ENCODE data around the gene CAPN12.
A peak's percentile ranks its signal among the peaks of the same experiment; 100 is the strongest.

Gene CAPN12

DNA sequence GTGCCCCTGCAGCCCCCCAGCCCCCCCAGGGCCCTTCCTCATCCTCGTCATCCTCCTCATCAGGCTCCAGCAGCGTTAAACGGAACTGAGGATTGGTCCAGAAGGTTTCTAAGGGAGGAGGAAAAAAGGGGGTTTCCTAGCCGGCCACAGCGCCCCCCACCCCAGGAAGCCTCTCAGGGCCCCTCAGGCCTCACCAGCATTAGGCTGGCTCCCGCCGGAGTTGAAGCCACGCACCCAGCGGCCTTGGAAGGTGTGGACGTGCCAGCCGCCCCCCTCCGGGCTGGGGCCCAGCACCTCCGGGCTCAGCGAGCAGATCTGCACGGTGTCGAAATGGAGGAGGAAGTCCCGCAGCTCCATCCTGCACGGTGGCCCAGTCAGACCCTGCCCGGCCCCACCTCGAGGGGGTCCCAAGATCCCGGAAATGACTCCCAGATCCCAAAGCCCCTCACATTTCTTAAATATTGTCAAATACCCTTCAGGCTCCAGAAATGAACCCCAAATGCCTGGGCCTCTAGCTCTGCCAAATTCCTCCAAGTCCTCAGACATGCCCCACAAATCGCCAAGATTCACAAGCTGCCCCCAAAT lies 6.9 kb downstream of the CAPN12 start:
- no peak for DNase-seq

DNA sequence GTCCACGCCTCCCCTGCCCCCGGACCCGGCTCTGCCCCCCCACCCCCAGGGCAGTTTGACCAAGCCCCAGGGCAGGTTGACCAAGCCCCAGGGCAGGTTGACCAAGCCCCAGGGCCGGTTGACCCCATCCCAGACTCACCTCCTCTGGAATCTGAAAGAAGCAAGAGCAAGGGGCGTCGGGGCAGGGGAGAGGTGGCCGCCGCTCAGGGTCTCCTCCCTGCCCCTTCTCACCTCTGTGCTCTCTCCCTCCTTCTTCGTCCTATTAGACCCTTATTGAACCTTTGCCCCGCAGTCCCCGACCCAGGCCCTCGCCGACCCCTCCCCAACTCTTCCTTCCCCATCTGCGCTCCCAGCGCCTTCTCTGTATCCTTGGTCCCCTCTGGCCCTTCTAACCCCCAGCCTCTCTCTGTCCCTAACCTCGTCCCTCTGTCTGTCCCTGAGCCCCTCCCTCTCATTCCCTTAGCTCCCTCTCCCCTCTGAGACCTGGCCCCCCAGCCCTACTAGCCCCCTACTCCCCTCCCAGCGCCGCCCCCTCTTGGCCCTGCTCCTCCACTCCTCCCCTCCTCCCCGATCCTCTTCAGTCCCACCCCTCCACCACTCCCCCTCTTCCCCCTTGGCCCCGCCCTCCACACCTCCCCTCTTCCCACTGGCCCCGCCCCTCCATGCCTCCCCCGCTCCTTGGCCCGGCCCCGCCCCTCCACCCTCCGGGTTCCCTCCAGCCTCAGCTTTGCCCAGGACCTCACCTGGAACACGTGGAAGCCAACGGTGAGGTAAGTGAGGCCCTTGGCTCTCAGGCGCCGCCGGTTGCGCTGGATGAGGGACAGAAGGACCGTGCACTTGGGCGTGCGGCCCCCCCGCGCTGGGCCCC lies 7.6 kb downstream of the CAPN12 start:
- DNase-seq, result peak; percentile 40

DNA sequence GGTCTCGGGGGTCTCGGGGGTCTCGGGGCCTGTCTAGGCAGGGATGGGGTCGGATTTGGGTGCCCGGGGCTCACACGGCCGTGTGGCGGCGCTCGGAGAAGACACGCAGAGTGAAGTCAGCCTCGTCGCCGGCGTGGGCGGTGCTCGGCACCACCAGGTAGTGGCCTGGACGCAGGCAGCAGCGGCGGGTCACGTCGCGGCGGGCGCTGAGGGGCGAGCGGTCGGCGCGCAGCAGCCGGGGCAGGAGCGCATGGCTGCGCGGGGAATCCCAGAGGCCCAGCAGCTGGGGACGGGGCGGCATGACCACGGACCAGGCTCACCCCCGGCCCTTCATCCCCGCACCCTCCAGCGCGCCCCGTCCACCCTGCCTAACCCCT lies 8.2 kb downstream of the CAPN12 start:
- DNase-seq, result no peak

DNA sequence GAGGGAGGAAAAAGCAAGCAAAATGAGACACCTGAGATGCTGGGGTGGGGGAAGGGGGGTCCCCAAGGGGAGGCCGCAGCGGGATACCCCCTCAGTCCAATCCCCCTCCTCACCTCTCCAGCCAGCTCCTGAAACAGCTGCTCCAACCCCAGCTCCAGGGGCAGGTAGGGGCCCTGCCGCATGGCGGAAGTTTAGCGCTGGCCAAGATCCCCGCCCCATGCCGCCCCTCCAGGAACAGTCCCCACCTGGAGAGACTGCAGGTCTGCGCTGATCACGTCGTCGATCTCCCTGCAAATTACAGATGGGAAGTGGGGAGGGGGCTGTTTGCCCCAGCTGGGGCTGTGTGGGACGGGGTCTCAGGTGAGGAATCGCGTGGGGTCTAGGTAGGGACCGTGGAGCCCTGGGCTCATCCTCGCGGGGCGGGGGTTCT lies 9.0 kb downstream of the CAPN12 start:
- DNase-seq, result no peak

DNA sequence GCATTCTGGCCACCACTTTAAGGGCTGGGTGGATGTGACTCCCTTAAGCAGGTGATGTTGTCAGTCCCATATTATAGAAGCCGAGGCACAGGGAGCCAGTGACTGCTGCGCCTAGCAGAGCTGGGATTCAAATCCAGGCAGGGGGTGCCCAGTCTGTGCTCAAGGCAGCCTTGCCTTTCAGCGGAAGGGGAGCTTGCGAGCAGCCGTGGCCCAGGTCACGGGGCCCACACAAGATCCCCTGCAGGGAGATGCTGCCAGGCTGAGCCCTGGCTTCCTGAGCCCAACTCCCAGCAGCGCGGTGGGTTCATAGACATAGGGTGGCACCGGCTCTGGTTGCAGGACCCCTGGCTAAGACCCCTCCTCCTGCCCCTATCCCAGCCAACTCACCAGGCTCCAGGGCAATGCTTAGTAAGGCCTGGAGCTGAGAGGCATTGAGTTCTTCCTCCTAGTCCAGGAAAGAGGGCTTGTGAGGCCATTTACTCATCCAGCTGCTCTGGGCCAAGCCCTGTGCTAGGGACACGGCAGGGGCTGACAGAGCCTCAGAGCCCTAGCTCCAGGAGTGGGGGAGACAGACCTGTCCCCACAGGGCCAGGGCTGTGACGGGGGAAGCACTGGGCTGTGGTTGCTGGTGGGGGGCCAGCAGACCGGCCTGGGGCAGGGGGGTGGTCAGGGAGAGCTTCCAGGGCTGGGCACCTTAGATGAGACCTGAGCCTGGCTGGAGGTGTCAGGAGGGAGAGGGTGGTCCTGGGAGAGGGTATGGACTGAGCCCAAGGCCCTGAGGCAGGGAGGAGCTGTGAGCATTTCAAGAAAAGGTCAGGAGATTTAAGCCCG lies 9.6 kb downstream of the CAPN12 start:
- DNase-seq, result no peak

DNA sequence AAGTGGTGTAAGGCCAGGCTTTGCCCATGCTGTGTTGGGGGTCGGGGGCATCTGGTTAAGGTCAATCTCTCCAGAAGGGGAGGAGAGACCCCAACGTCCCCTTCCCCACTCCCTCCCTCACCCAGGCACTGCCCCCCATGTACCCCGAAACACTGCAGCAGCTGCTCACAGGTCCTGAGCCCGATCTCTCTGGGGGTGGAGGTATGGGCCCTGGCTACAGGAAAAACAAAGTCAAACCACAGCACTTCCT lies 10.2 kb downstream of the CAPN12 start:
- no peak for DNase-seq

DNA sequence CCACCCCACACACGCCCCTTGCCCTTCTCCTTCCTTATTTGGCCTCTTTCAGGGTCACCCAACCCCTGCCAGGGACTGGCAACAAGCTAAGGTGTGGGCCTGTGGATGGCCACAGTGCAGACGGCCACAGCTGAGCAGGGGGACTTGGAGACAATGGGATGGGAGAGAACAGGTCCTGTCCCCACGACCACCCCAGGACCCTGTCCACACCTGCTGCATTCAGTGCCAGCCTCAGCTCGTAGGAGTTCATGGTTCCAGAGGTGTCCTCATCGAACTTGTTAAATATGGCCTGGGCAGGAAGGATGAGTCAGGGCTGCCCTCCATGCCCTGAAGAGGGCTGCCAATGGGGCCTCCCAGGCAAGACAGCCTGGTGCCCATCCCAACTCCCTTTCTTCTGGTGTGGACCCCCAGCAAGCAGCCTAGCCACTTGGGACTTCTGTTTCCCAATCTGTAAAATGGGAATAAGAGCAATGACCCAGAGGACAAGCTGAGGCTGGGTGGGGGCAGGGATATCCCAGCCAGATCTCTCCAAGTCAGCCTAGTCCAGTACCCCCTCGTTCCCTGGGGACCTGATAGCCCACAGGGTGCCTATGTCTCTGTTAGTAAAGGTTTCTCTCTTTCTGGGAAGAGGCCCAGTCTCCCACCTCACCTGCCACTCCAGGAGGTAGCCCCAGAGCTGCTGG lies 10.6 kb downstream of the CAPN12 start:
- no peak for DNase-seq

DNA sequence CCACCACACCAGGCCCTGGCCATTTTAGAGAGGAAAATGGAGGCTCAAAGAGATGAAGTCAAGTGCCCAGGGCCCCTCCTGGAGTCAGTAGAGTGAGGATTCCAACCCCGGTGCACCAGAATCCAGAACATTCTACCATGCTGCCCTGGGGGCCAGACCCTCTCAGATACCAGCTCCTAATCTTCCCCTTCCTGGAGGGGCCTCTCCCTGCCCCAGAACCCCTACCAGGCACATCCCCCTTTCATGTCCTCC lies 11.1 kb downstream of the CAPN12 start:
- no peak for DNase-seq

DNA sequence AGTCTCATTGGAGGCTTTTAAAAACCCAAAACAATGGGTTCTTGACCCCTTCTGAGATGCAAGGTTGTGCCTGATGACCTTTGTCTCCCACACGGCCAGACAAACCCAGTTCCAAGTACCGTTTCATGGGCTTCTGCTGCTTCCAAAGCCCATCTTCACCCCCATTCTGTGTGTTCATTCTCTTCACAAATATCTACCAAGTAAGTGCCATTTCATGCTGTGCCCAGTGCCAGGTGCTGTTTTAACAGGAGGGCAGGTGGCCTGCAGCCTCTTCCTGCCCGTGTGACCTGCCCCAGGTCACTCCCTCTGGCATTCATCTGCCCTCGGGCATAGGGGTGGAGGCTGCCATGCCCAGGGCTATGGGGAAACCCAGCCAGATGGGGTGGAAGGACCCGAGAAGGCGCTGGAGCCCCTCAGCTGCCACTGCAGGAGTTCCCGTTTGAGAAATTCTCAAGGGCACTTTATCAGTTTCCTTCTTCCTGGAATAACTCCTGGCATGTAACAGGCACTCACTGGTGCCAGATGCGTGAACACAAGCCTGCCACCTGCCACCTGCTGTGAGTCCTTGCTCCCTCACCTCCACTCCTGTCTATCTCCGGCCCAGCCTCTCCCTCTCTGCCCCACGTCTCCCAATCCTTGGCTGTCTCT lies 12.5 kb downstream of the CAPN12 start:
- DNase-seq, result no peak

DNA sequence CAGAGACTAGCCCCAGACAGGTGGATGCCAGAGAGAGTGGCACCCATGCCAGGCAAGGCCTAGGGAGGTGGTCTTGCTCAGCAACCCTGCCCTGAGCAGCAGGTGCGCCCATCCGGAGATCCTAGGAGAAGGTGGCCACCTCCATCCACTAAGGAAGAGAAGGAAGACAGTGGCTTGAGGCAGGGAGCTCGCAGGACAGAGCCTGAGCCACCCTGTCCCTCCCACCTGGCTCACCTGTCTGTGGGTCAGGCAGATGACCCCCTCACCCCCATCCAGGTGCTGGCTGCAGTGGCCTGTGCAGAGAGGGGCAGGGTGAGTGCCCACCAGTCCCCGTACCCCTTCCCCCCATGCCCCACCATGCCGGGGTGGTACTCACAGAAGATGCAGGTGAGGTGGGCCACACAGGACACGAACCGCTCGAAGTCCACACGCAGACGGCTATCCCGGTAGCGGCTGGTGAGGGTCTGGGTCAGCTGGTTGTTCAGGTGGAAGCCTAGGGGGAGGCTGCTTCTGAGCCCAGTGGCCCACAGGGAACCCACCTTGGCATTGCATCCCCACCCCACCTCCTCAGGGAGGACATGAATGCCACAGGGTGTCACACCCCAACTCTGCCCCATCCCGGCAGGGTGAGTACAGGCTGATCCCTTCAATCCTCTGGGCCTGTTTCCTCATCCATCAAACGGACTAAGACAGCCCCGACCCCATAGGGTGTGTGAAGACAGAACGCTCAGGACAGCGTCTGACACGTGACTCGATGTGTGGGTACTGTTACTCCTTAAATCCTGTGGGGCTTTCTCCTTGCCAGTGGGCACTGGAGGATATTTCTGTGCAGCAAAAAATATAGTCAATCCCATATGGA lies 13.3 kb downstream of the CAPN12 start:
- DNase-seq, result no peak

DNA sequence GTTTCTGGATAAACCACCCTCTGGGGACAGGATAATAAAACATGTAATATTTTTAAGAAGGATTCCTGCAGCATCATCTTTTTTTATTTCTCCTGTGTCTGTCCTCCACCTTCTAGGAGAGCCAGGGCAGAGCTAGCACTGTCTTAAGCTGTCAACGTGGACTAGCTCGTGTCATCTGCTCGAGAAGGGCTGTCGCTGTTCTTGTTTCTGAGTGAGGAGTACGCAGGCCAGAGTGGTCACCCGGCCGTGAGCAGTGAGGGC lies 13.9 kb downstream of the CAPN12 start:
- no peak for DNase-seq

DNA sequence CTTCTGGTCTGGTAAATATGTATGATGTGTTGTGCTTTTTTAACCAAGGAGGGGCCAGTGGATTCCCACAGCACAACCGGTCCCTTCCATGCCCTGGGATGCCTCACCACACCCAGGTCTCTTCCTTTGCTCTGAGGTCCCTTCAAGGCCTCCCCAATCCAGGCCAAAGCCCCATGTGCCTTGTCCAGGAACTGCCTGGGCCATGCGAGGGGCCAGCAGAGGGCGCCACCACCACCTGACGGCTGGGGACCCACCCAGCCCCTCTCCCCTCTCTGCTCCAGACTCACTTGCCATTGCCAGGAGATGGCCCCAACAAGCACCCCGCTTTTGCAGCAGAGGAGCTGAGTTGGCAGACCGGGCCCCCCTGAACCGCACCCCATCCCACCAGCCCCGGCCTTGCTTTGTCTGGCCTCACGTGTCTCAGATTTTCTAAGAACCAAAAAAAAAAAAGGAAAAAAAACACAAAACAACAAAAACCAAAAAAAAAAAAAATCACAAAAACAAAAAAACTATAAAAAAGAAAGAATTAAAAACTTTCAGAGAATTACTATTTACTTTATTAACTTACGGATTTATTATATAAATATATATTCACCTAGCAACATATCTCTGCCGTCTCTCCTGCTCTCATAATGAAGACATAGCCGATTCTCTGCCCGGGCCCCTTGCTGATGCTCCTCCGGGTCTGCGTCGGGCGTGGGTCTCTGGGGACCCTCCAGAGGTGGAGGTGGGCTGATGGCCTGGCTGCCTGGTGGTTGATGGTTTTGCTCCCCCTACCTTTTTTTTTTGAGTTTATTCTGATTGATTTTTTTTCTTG lies 14.4 kb downstream of the CAPN12 start:
- DNase-seq, result peak; percentile 47

DNA sequence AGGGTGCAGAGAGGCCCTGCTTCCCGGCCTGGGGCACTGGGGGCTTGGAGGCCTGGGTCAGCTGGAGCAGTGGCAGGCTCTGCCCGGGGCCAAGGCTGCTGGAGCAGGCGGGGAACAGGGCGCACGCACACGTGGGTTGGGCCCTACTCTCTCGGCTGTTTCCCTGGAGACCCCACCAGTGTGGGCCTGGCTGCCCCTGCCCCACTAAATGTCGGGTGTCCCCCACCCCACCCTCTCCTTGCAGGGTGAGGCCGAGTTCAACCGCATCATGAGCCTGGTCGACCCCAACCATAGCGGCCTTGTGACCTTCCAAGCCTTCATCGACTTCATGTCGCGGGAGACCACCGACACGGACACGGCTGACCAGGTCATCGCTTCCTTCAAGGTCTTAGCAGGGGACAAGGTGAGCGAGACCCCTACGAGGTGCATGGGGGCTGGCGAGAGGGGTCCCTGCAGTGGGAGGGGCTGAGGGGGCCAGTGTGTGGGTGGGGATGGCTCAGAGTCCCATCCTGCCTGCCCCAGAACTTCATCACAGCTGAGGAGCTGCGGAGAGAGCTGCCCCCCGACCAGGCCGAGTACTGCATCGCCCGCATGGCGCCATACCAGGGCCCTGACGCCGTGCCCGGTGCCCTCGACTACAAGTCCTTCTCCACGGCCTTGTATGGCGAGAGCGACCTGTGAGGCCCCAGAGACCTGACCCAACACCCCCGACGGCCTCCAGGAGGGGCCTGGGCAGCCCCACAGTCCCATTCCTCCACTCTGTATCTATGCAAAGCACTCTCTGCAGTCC lies 15.3 kb downstream of the CAPN12 start:
- no peak for DNase-seq

DNA sequence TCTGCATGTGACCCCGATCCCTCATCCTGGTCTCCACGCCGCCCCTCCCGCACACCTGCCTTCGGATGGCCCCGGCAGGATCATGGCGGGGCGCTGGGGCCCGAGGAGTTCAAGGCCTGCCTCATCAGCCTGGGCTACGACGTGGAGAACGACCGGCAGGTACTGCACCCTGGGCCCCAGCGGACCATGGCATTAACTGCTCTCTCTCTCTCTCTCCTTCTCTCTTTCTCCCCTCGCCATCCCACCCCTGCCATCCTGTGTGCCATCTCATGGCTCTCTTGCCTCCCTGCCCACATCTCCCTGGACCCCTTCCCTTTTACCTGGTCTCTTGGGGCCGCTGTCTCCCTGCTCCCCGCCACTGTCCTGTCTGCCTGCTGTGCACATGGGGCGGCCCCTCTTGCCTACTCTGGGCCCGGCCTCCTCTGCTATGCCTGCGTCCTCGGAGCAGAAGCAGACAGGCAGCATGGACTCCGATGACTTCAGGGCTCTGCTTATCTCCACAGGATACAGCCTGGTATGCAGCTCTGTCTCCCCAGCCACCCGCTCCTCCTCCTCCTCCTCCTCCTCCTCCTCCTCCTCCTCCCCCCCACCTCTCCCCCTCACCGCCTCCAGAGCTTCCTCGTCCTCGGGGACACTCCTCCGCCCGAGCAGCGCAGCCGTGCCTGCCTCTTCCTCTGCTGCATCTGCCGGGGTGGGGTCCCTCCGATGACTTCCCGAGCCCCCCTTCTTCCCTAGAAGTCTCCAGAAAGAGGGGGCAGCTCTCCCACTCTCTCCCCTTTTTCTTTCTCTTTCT lies 16.2 kb downstream of the CAPN12 start:
- DNase-seq, result no peak

DNA sequence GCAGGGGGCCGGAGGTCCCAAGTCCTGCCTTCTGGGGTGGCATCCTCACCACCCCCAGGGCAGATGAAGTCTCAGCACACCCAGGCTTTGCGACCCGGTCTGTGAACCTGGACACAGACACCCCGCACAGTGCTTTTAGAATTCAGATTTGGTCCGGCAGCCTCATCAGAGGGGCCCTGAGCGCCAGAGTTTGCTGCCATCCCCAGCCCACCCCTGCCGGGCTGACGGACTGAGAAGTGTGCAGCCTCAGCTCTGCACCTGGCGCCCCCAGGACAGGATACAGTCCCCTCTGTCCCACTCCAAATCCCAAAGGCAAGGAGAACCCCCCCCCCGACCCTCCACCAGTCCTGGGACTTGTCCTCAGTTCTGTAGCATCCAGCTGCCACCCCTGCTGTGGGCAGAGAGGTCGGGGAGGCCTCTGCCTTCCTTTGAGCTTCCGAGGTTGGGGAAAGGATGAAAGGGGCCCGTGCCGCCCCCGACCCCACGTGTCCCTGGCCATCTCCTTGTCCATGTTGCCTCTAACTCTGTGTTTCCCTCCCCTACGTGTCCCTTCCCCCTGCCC lies 16.9 kb downstream of the CAPN12 start:
- DNase-seq, result no peak

DNA sequence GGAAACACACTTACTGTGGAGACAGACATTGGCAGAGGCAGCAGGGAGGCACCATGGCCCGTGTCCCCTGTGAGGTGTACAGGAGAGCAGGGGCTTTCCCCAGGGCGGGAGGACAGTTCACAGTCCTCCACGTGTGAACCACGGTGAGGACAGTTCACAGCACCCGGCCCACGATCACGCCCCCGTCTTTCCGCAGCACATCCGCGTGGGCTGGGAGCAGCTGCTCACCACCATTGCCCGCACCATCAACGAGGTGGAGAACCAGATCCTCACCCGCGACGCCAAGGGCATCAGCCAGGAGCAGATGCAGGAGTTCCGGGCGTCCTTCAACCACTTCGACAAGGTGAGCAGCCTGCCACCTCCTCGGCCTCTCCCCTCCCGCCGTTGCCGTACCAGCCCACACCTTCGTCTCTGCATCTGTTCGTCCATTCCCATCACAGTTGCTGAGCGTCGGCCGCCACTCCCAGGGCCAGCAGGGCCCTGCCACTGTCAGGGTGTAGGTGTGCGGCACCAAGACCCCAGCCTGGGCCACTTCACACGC lies 17.4 kb downstream of the CAPN12 start:
- no peak for DNase-seq

DNA sequence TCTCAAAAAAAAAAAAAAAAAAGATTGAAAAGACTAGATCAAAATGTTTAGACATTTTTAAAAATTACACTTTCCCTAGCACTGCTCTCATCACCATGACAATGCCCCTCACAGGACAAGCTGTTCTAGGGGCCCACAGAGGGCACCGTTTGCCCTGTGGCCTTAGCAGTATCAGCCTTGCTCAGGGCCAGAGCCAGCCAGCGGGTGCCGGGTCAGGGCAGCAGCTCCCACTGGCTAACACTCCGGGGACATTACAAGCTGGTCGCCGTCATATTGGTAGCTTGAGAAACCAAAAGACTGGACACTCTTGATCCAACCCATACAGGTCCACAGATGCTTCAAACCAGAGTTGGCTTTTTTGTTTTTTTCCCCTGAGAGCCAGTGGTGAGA lies 18.0 kb downstream of the CAPN12 start:
- no peak for DNase-seq

DNA sequence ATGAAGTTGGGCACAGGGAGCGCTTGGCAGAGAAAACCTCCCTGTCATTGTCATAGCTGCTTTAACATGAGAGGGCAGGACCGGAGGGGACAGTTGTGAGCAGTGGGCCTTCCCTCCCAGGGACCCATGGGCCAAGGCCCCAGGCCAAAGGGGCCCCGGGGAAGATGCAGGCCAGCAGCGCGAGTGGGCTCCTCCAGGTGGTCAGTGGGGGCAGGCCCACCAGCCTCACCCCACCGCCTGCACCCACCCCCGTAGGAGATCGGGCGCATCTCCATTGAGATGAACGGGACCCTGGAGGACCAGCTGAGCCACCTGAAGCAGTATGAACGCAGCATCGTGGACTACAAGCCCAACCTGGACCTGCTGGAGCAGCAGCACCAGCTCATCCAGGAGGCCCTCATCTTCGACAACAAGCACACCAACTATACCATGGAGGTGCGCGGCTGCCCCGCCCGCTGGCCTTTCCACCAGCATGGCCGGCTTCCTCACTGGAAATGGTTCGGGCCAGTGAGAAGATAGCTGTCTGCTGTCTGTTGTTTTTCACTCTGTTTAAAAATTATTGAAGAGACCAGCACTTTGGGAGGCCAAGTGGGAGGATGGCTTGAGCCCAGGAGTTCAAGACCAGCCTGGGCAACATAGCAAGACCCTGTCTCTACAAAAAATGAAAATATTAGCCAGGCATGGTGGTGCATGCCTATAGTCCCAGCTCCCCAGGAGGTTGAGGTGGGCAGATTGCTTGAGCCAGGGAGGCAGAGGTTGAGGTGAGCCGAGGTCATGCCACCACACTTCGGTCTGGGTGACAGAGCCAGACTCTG lies 18.6 kb downstream of the CAPN12 start:
- no peak for DNase-seq
